ENCODE results near the gene SH3PXD2B. TPM values are rescaled to one million over a fixed set of nuclear protein-coding genes. Genes with fewer than 3 reads are reported as not detected.
A peak's percentile ranks its signal among the peaks of the same experiment; 100 is the strongest.

The SH3PXD2B gene
- total and polyA plus RNA-seq, 2 of the 4 experiments (the other 2 are of a cell fraction): 8.2 to 14.4 TPM

DNA sequence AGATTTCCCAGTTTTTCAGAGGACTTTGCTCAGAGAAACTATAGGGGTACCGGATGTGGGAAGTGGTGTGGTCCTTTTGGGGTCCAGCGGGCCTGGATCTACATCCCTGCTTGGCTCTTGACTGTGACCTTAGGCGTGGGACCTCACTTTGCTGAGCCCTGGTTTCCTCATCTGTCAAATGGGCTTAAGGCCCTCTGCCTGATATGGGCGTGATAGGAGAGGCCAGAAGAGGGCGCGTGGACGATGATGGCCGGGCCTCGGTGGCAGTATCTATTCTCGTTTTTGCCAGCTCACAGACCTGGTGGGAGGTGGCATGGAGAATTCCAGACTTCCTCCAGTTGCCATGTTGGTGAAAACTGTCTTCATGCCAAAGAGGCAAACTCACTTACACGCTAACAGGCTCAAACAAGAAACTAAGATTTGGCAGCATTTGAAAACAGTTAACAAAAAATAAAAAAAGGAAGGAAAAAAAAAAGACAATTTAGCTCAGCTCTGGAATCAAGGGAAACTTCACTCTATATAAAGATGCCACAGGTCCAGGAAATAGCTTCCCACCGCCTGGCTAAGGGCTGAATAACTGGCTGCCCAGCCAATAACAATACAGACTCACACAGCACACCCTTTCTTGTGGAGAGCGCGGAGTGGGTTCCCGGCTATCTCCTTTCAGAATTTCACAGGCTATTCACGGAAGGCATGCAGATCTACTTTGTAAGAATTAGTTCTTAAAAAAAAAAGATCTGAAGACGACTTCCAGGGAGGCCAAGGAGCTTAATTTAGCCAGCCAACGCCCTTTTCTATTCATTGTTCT lies 1.7 kb downstream of the SH3PXD2B start:
- peaks cover 24% of the 10 kb centered on the region for H3K4me1 ChIP-seq (ENCODE audit: control insufficient read depth, insufficient read depth, low read length)
- H3K9me3 ChIP-seq (ENCODE audit: control insufficient read depth, insufficient read depth, low read length): no peaks in the 10 kb centered on the region
- H3K4me2 ChIP-seq (ENCODE audit: low read depth, low read length): peak overlapping the region; percentile 96
- peaks cover 21% of the 10 kb centered on the region for H3K9me1 ChIP-seq (ENCODE audit: insufficient read depth, low read length)
- 80% methylated on average over 1 of the region's 18 CpGs; no CpG with 5 or more reads in 1 of the 2 experiments for WGBS, 2 experiments (ENCODE audit: extremely low coverage in 2 of 2, insufficient read length in 1 of 2)
- peak overlapping the region; percentile 96 for H3K4ac ChIP-seq (ENCODE audit: low read depth, low read length)
- CTCF ChIA-PET: interaction anchor here (0.5 to 1.9 kb wide), 5 partner anchors 9 to 211 kb away, joined by 3 to 6 read pairs (median 3); no protein-coding TSS in a partner anchor
- peak overlapping the region; percentile 77 for H2BK5ac ChIP-seq (ENCODE audit: low read depth, low read length, poor library complexity, severe bottlenecking)
- peak overlapping the region; percentile 13; the same call in 1 of the 2 replicates for H3K18ac ChIP-seq (ENCODE audit: low read depth, low read length)
- peak overlapping the region; percentile 72 to 78 for H4K8ac ChIP-seq (ENCODE audit: low read depth in 2 of 2, low read length in 2 of 2)
- H2AFZ ChIP-seq (replicated peaks; ENCODE audit: low read length, poor library complexity): peak overlapping the region; percentile 81
- BruUV-seq (replicated peaks): TSS peak; percentile 13
- peak overlapping the region; percentile 98 for H3K4me3 ChIP-seq (ENCODE audit: insufficient read depth, low read depth, low read length)
- peak overlapping the region; percentile 87 for H2AK9ac ChIP-seq (replicated peaks; ENCODE audit: low read depth, low read length, poor library complexity)
- H2AK5ac ChIP-seq (ENCODE audit: low read depth, low read length): peak overlapping the region; percentile 92
- peak overlapping the region; percentile 5 for H4K5ac ChIP-seq (ENCODE audit: low read depth, low read length)
- H4K91ac ChIP-seq (ENCODE audit: insufficient read depth, low read depth, low read length): peak overlapping the region; percentile 5
- DNase-seq: peak; percentile 72
- H3K79me1 ChIP-seq (ENCODE audit: low read depth in 1 of 2, low read length in 2 of 2): peaks cover 22 to 66% of the 10 kb centered on the region in 2 experiments; a peak in 3 of 4 replicates
- H2BK20ac ChIP-seq (ENCODE audit: low read depth, low read length): no peak overlapping the region
- H3K27ac ChIP-seq (ENCODE audit: insufficient read depth, low read length): peak overlapping the region; percentile 98
- peak overlapping the region; percentile 69 for H3K56ac ChIP-seq (ENCODE audit: extremely low read depth, insufficient read depth, low read length)
- peak; percentile 31 for ATAC-seq (ENCODE audit: low read depth)
- H3K14ac ChIP-seq (replicated peaks; ENCODE audit: low read depth, low read length): peak overlapping the region; percentile 92
- intact Hi-C loops (cut with micrococcal nuclease): loop anchor here (5.0 to 10.0 kb wide), 4 partner anchors 40 to 348 kb away; no protein-coding TSS in a partner anchor
- H3K23ac ChIP-seq (ENCODE audit: low read depth, low read length): peak overlapping the region; percentile 15; the same call in 1 of the 2 replicates
- H3K36me3 ChIP-seq (ENCODE audit: control insufficient read depth, insufficient read depth, low read length): peaks cover 7% of the 10 kb centered on the region; the same call in 1 of the 2 replicates
- H2BK120ac ChIP-seq (ENCODE audit: low read depth, low read length): peak overlapping the region; percentile 1; the same call in 1 of the 2 replicates
- peak overlapping the region; percentile 27; the same call in 1 of the 3 replicates for H2BK15ac ChIP-seq (ENCODE audit: low read depth, low read length)
- peak overlapping the region; percentile 85 for H3K9ac ChIP-seq (ENCODE audit: low read depth, low read length)
- dilution Hi-C loops (cut with HindIII; ENCODE audit: low sequenced_read_pairs, unreplicated experiment): no loop called here
- peaks cover 56% of the 10 kb centered on the region for H4K20me1 ChIP-seq (ENCODE audit: insufficient read depth, low read length)
- in situ Hi-C loops (cut with MboI; ENCODE audit: low sequenced_read_pairs): no loop called here
- no peaks in the 10 kb centered on the region for H3K27me3 ChIP-seq (ENCODE audit: control insufficient read depth, insufficient read depth, low read length)
- TF ChIP-seq, protein P1, sequence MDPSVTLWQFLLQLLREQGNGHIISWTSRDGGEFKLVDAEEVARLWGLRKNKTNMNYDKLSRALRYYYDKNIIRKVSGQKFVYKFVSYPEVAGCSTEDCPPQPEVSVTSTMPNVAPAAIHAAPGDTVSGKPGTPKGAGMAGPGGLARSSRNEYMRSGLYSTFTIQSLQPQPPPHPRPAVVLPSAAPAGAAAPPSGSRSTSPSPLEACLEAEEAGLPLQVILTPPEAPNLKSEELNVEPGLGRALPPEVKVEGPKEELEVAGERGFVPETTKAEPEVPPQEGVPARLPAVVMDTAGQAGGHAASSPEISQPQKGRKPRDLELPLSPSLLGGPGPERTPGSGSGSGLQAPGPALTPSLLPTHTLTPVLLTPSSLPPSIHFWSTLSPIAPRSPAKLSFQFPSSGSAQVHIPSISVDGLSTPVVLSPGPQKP (IDR thresholded peaks at IDR 0.05; ENCODE audit: borderline replicate concordance, low read depth, low read length): no peak
- TF ChIP-seq, protein P2, sequence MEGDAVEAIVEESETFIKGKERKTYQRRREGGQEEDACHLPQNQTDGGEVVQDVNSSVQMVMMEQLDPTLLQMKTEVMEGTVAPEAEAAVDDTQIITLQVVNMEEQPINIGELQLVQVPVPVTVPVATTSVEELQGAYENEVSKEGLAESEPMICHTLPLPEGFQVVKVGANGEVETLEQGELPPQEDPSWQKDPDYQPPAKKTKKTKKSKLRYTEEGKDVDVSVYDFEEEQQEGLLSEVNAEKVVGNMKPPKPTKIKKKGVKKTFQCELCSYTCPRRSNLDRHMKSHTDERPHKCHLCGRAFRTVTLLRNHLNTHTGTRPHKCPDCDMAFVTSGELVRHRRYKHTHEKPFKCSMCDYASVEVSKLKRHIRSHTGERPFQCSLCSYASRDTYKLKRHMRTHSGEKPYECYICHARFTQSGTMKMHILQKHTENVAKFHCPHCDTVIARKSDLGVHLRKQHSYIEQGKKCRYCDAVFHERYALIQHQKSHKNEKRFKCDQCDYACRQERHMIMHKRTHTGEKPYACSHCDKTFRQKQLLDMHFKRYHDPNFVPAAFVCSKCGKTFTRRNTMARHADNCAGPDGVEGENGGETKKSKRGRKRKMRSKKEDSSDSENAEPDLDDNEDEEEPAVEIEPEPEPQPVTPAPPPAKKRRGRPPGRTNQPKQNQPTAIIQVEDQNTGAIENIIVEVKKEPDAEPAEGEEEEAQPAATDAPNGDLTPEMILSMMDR (conservative IDR thresholded peaks at IDR 0.05; ENCODE audit: low read depth, low read length): 0 out of 2 replicates have a peak, but pooled peaks have one; percentile 4
- POLR2A ChIA-PET (ENCODE audit: unreplicated experiment): interaction anchor here (0.5 to 0.6 kb wide), 2 partner anchors 34 to 170 kb away, joined by 3 read pairs; no protein-coding TSS in a partner anchor

All from IMR-90 (cell line).